ENCODE data around the gene CKMT2. TPM values are rescaled to one million over a fixed set of nuclear protein-coding genes. Genes with fewer than 3 reads are reported as not detected.

CKMT2 gene
- total and polyA plus RNA-seq, 2 experiments from 2014 or later: not detected

GRCh38 chr5:81244451-81244850 is 11.3 kb downstream of the CKMT2 start:
- WGBS, 2 experiments (ENCODE audit: low coverage in 1 of 2, low lambda C conversion rate in 2 of 2, missing lambda C conversion rate in 2 of 2): 91 to 93% methylated on average over 4 of the region's 4 CpGs
- H3K9me2 ChIP-seq (ENCODE audit: insufficient read depth): no peaks in the 10 kb centered on the region
- no peaks in the 10 kb centered on the region for H3K9me3 ChIP-seq (ENCODE audit: low read depth)
- no peak for DNase-seq
- H3F3A ChIP-seq (ENCODE audit: insufficient read depth): no peaks in the 10 kb centered on the region
- H2AFZ ChIP-seq: no peak overlapping the region
- H3K79me2 ChIP-seq (ENCODE audit: insufficient read depth): no peaks in the 10 kb centered on the region
- H3K27ac ChIP-seq: no peak overlapping the region
- H3K4me2 ChIP-seq (ENCODE audit: unreplicated experiment): no peak overlapping the region
- no peak overlapping the region for H3K9ac ChIP-seq
- no peaks in the 10 kb centered on the region for H4K20me1 ChIP-seq (ENCODE audit: insufficient read depth)
- no peak for TF ChIP-seq EZH2 (IDR thresholded peaks at IDR 0.05; ENCODE audit: insufficient read depth, poor library complexity, severe bottlenecking)
- no peak for TF ChIP-seq EZH2phosphoT487 (IDR thresholded peaks at IDR 0.05; ENCODE audit: insufficient read depth, low read depth)
- no peaks in the 10 kb centered on the region for H3K36me3 ChIP-seq (ENCODE audit: low read depth)
- H3K4me1 ChIP-seq (ENCODE audit: insufficient read depth): 0 out of 2 replicates have a peak, but pooled peaks cover 2% of the 10 kb centered on the region
- no peak overlapping the region for H3K4me3 ChIP-seq
- in situ Hi-C loops (cut with MboI): no loop called here
- no peaks in the 10 kb centered on the region for H3K27me3 ChIP-seq (replicated peaks; ENCODE audit: insufficient read depth)

- Histone ChIP-seq H3K4me3 (no peak overlapping the region), H3K9ac (no peak overlapping the region), H3K9me2 (ENCODE audit: insufficient read depth) (no peaks in the 10 kb centered on the region), H3K79me2 (ENCODE audit: insufficient read depth) (no peaks in the 10 kb centered on the region), H3K27ac (no peak overlapping the region), H4K20me1 (ENCODE audit: insufficient read depth) (no peaks in the 10 kb centered on the region), H2AFZ (no peak overlapping the region), H3K4me1 (ENCODE audit: insufficient read depth) (0 out of 2 replicates have a peak, but pooled peaks cover 2% of the 10 kb centered on the region), H3K27me3 (replicated peaks; ENCODE audit: insufficient read depth) (no peaks in the 10 kb centered on the region), H3K36me3 (ENCODE audit: low read depth) (no peaks in the 10 kb centered on the region; the same call in 1 of the 2 replicates), H3F3A (ENCODE audit: insufficient read depth) (no peaks in the 10 kb centered on the region), H3K9me3 (ENCODE audit: low read depth) (no peaks in the 10 kb centered on the region), H3K4me2 (ENCODE audit: unreplicated experiment) (no peak overlapping the region)
- no peak for TF ChIP-seq EZH2phosphoT487 (IDR thresholded peaks at IDR 0.05; ENCODE audit: insufficient read depth, low read depth)
- TF ChIP-seq EZH2 (IDR thresholded peaks at IDR 0.05; ENCODE audit: insufficient read depth, poor library complexity, severe bottlenecking): no peak
- DNase-seq: no peak
- in situ Hi-C loops (cut with MboI): no loop called here
- 96 to 98% methylated on average over 5 of the region's 5 CpGs for WGBS, 2 experiments (ENCODE audit: low coverage in 1 of 2, low lambda C conversion rate in 2 of 2, missing lambda C conversion rate in 2 of 2)
Observed at GRCh38 chr5:81245871-81246235, 12.7 kb downstream of the CKMT2 start.

GRCh38 chr5:81246697-81247096 is 13.6 kb downstream of the CKMT2 start:
- H3K36me3 ChIP-seq (ENCODE audit: low read depth): no peaks in the 10 kb centered on the region; the same call in 1 of the 2 replicates
- no peak overlapping the region for H3K4me2 ChIP-seq (ENCODE audit: unreplicated experiment)
- H3K9ac ChIP-seq: no peak overlapping the region
- H3K27me3 ChIP-seq (replicated peaks; ENCODE audit: insufficient read depth): no peaks in the 10 kb centered on the region
- no peak overlapping the region for H2AFZ ChIP-seq
- no peak for DNase-seq
- no peak for TF ChIP-seq EZH2phosphoT487 (IDR thresholded peaks at IDR 0.05; ENCODE audit: insufficient read depth, low read depth)
- no peak for TF ChIP-seq EZH2 (IDR thresholded peaks at IDR 0.05; ENCODE audit: insufficient read depth, poor library complexity, severe bottlenecking)
- no peak overlapping the region for H3K27ac ChIP-seq
- no peaks in the 10 kb centered on the region for H3F3A ChIP-seq (ENCODE audit: insufficient read depth)
- no peak overlapping the region for H3K4me3 ChIP-seq
- no peaks in the 10 kb centered on the region for H4K20me1 ChIP-seq (ENCODE audit: insufficient read depth)
- in situ Hi-C loops (cut with MboI): no loop called here
- no peaks in the 10 kb centered on the region for H3K79me2 ChIP-seq (ENCODE audit: insufficient read depth)
- H3K4me1 ChIP-seq (ENCODE audit: insufficient read depth): 0 out of 2 replicates have a peak, but pooled peaks cover 2% of the 10 kb centered on the region
- WGBS, 2 experiments (ENCODE audit: low coverage in 1 of 2, low lambda C conversion rate in 2 of 2, missing lambda C conversion rate in 2 of 2): 73 to 78% methylated on average over 6 of the region's 6 CpGs
- H3K9me2 ChIP-seq (ENCODE audit: insufficient read depth): no peaks in the 10 kb centered on the region
- no peaks in the 10 kb centered on the region for H3K9me3 ChIP-seq (ENCODE audit: low read depth)

GRCh38 chr5:81247441-81247972 is 14.4 kb downstream of the CKMT2 start:
- no peak for TF ChIP-seq EZH2 (IDR thresholded peaks at IDR 0.05; ENCODE audit: insufficient read depth, poor library complexity, severe bottlenecking)
- no peak for TF ChIP-seq EZH2phosphoT487 (IDR thresholded peaks at IDR 0.05; ENCODE audit: insufficient read depth, low read depth)
- Histone ChIP-seq H3K4me3 (no peak overlapping the region), H3K27ac (no peak overlapping the region), H3K36me3 (ENCODE audit: low read depth) (no peaks in the 10 kb centered on the region; the same call in 1 of the 2 replicates), H3F3A (ENCODE audit: insufficient read depth) (no peaks in the 10 kb centered on the region), H4K20me1 (ENCODE audit: insufficient read depth) (no peaks in the 10 kb centered on the region), H3K79me2 (ENCODE audit: insufficient read depth) (no peaks in the 10 kb centered on the region), H3K9me2 (ENCODE audit: insufficient read depth) (no peaks in the 10 kb centered on the region), H3K4me1 (ENCODE audit: insufficient read depth) (0 out of 2 replicates have a peak, but pooled peaks cover 2% of the 10 kb centered on the region), H3K4me2 (ENCODE audit: unreplicated experiment) (no peak overlapping the region), H3K9ac (no peak overlapping the region), H3K27me3 (replicated peaks; ENCODE audit: insufficient read depth) (no peaks in the 10 kb centered on the region), H3K9me3 (ENCODE audit: low read depth) (no peaks in the 10 kb centered on the region), H2AFZ (no peak overlapping the region)
- in situ Hi-C loops (cut with MboI): no loop called here
- DNase-seq: peak; percentile 50
- 98 to 99% methylated on average over 3 of the region's 3 CpGs for WGBS, 2 experiments (ENCODE audit: low coverage in 1 of 2, low lambda C conversion rate in 2 of 2, missing lambda C conversion rate in 2 of 2)

Data from GM23248 (cell line).